SU-DHL-6 (cell line): Measurements from ENCODE around the gene TMPRSS9.

Experiments used
- EZH2phosphoT487 ChIP-seq: fragments of 200-600 bp; sonication (generic), shearing (Covaris generic); conservative IDR thresholded peaks from 2 replicates; pipeline ENCODE4 v1.6.1; 2018; ENCODE audit warnings: mild to moderate bottlenecking, antibody characterized with exemption, low read length, moderate library complexity, mixed read lengths
- TF ChIP-seq, protein P1 (sequence below): fragments of 200-600 bp; sonication (generic); IDR thresholded peaks from one replicate; pipeline ENCODE4 v1.5.1; 2017; ENCODE audit warnings: antibody characterized with exemption, mild to moderate bottlenecking, low read length, moderate library complexity; ENCODE audit not compliant: insufficient read depth, poor library complexity, severe bottlenecking

DNA sequence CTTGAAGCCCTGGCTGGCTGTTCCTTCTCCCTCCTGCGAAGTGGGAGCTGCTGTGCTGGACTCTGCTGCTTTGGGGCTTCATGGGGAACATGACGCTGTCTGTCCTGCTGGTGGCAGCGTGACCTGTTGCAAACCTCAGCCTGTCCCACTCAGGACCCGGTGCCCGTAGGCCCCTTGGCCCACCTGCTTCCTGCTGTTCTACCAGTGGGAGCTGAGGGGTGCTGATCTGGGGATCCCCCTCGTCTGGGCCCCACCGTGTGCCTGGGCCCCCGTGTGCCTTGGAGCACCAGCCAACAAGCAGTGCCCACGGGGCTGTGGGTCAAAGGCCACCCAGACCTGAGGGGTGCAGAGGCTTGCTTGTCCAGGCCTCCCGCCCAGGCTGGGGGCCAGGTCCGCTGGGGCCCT is 26.3 kb upstream of the TMPRSS9 start:
- TF ChIP-seq, protein P1, sequence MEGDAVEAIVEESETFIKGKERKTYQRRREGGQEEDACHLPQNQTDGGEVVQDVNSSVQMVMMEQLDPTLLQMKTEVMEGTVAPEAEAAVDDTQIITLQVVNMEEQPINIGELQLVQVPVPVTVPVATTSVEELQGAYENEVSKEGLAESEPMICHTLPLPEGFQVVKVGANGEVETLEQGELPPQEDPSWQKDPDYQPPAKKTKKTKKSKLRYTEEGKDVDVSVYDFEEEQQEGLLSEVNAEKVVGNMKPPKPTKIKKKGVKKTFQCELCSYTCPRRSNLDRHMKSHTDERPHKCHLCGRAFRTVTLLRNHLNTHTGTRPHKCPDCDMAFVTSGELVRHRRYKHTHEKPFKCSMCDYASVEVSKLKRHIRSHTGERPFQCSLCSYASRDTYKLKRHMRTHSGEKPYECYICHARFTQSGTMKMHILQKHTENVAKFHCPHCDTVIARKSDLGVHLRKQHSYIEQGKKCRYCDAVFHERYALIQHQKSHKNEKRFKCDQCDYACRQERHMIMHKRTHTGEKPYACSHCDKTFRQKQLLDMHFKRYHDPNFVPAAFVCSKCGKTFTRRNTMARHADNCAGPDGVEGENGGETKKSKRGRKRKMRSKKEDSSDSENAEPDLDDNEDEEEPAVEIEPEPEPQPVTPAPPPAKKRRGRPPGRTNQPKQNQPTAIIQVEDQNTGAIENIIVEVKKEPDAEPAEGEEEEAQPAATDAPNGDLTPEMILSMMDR: no peak
- no peak for TF ChIP-seq EZH2phosphoT487
